Measurements from ENCODE around the gene ACO1.
A peak's percentile ranks its signal among the peaks of the same experiment; 100 is the strongest.
"Not testable (repeated sequence)": the region's sequence is repeated elsewhere in the genome, so short reads cannot be mapped to it uniquely, and the experiment has no call there.

Gene ACO1

GRCh38 chr9:32384364-32385151, at the start of gene ACO1:
Gene ACO1, plus strand, starts transcription at chr9:32384643. Its CDS starts 20,864 bp downstream, at chr9:32405507.
- peak; percentile 73 for DNase-seq

- no peak for DNase-seq
Measured at GRCh38 chr9:32334916-32335895, 49.2 kb upstream of the ACO1 start.

- DNase-seq: no peak
Measured at GRCh38 chr9:32339424-32339823, 45.0 kb upstream of the ACO1 start.

GRCh38 chr9:32340361-32340760, 44.1 kb upstream of the ACO1 start:
- no peak for DNase-seq

- DNase-seq: peak; percentile 26
Measured at GRCh38 chr9:32344551-32345182, 39.8 kb upstream of the ACO1 start.

- DNase-seq: no peak
Measured at GRCh38 chr9:32345243-32345642, 39.2 kb upstream of the ACO1 start.

GRCh38 chr9:32347571-32347970, 36.9 kb upstream of the ACO1 start:
- no peak for DNase-seq

- peak; percentile 24 for DNase-seq
Measured at GRCh38 chr9:32348106-32348695, 36.2 kb upstream of the ACO1 start.

GRCh38 chr9:32349013-32349412, 35.4 kb upstream of the ACO1 start:
- DNase-seq: no peak

GRCh38 chr9:32350682-32351081, 33.8 kb upstream of the ACO1 start:
- peak; percentile 46 for DNase-seq

- DNase-seq: peak; percentile 74
Measured at GRCh38 chr9:32351845-32352244, 32.6 kb upstream of the ACO1 start.

- DNase-seq: not testable (repeated sequence)
Measured at GRCh38 chr9:32353476-32353875, 31.0 kb upstream of the ACO1 start.

GRCh38 chr9:32359452-32359851, 25.0 kb upstream of the ACO1 start:
- no peak for DNase-seq

GRCh38 chr9:32360983-32361673, 23.3 kb upstream of the ACO1 start:
- DNase-seq: no peak

GRCh38 chr9:32371279-32371678, 13.2 kb upstream of the ACO1 start:
- DNase-seq: no peak

- no peak for DNase-seq
Measured at GRCh38 chr9:32371679-32372078, 12.8 kb upstream of the ACO1 start.

- DNase-seq: no peak
Measured at GRCh38 chr9:32376285-32376684, 8.2 kb upstream of the ACO1 start.

GRCh38 chr9:32378496-32378895, 5.9 kb upstream of the ACO1 start:
- peak; percentile 60 for DNase-seq

- peak; percentile 71 for DNase-seq
Measured at GRCh38 chr9:32378993-32379729, 5.3 kb upstream of the ACO1 start.

- DNase-seq: no peak
Measured at GRCh38 chr9:32380944-32381343, 3.5 kb upstream of the ACO1 start.

GRCh38 chr9:32382565-32383320, 1.7 kb upstream of the ACO1 start:
- DNase-seq: no peak

All from MV-4-11 (cell line).